ENCODE measurements around the gene TC2N. TPM values are rescaled to one million over a fixed set of nuclear protein-coding genes. Genes with fewer than 3 reads are reported as not detected.

TC2N gene
- total RNA-seq, 1 donor from 2014 or later, result 2.5 TPM

DNA sequence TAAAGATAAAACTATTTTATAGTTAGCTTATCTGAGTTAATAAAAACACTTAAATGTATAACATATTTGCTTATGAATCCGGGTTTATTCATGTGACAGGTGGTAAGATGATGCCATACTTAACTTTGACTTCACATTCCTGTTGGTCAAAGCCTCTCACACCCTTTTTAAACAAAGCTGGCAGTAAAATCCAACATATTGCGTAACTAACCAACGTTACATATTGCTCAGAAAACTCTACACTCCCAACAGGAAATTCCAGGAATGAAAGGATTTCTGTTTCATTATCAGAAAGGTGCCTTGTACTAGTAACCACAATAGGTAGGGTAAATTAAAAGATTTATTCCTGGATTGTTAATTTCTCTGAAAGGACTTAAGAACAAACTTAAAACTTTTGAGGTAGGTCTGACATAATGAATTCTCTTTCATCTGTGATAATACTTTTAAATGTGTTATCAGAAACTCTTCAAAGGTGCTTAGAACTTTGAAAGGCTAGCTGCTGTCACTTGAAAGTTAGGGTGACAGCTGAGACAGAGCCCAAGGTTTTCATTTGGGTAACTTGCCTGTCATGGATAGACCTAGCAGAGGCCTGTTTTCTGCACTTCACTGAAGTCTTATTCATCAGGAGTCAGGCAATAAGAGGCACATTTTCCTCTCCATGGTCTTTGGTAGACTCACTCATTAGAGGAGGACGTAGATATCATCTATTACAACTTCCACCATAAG lies 111.6 kb downstream of the TC2N start:
- no peak for DNase-seq
- H3K9me3 Mint-ChIP-seq (ENCODE audit: unreplicated experiment), result peaks cover 5% of the 10 kb centered on the region
- TF ChIP-seq, protein P1, sequence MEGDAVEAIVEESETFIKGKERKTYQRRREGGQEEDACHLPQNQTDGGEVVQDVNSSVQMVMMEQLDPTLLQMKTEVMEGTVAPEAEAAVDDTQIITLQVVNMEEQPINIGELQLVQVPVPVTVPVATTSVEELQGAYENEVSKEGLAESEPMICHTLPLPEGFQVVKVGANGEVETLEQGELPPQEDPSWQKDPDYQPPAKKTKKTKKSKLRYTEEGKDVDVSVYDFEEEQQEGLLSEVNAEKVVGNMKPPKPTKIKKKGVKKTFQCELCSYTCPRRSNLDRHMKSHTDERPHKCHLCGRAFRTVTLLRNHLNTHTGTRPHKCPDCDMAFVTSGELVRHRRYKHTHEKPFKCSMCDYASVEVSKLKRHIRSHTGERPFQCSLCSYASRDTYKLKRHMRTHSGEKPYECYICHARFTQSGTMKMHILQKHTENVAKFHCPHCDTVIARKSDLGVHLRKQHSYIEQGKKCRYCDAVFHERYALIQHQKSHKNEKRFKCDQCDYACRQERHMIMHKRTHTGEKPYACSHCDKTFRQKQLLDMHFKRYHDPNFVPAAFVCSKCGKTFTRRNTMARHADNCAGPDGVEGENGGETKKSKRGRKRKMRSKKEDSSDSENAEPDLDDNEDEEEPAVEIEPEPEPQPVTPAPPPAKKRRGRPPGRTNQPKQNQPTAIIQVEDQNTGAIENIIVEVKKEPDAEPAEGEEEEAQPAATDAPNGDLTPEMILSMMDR (IDR thresholded peaks at IDR 0.05; ENCODE audit: partially characterized antibody, unreplicated experiment), result no peak
- no peak overlapping the region for H3K27ac Mint-ChIP-seq (ENCODE audit: unreplicated experiment)
- H3K36me3 Mint-ChIP-seq (ENCODE audit: unreplicated experiment), result peaks cover 5% of the 10 kb centered on the region
- no peaks in the 10 kb centered on the region for H3K4me1 Mint-ChIP-seq (ENCODE audit: low read depth, unreplicated experiment)
- H3K27me3 Mint-ChIP-seq (ENCODE audit: unreplicated experiment), result peaks cover 1% of the 10 kb centered on the region
- H3K4me3 Mint-ChIP-seq (ENCODE audit: unreplicated experiment), result no peak overlapping the region

DNA sequence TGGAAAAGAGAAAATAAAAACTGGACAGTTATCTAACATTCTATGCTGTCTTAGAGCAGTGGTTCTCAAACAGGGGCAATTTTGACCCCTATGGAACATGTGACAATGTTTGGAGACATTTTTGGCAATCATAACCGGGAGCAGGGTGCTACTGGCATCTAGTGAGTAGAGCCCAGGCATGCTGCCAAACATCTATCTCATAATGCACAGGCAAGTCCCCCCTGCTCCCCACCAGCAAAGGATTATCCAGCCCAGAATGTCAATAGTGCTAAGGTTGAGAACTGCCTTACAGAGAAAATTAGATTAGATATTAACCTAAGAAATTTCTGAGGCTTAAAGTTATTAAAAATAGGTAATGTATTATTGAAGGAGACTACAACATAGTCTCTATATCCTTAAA lies 112.5 kb downstream of the TC2N start:
- Mint-ChIP-seq H3K27ac (ENCODE audit: unreplicated experiment) (no peak overlapping the region), H3K4me3 (ENCODE audit: unreplicated experiment) (no peak overlapping the region), H3K4me1 (ENCODE audit: low read depth, unreplicated experiment) (no peaks in the 10 kb centered on the region), H3K36me3 (ENCODE audit: unreplicated experiment) (no peaks in the 10 kb centered on the region), H3K9me3 (ENCODE audit: unreplicated experiment) (no peaks in the 10 kb centered on the region), H3K27me3 (ENCODE audit: unreplicated experiment) (peaks cover 1% of the 10 kb centered on the region)
- TF ChIP-seq, protein P1 (IDR thresholded peaks at IDR 0.05; ENCODE audit: partially characterized antibody, unreplicated experiment), result no peak
- DNase-seq, result no peak

DNA sequence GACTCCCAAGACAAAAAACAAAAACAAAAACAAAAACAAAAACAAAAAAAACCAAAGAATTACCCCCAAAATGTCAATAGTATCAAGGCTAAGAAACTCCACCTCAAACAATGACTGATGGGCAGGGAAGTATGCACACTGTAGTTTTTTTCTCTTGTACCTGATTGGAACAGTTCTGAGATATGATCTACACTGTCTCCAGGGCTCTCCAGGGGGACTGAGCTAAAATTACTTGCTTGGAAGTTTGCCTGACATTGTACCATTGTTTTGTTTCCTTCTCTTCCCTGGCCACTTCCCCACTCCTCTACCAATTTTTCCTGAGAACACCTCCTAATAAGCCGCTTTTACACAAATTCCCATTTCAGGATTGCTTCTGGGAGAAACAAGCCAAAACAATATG lies 113.2 kb downstream of the TC2N start:
- H3K9me3 Mint-ChIP-seq (ENCODE audit: unreplicated experiment), result no peaks in the 10 kb centered on the region
- TF ChIP-seq, protein P1 (IDR thresholded peaks at IDR 0.05; ENCODE audit: partially characterized antibody, unreplicated experiment), result no peak
- H3K27ac Mint-ChIP-seq (ENCODE audit: unreplicated experiment), result no peak overlapping the region
- no peak for DNase-seq
- H3K36me3 Mint-ChIP-seq (ENCODE audit: unreplicated experiment), result no peaks in the 10 kb centered on the region
- no peaks in the 10 kb centered on the region for H3K4me1 Mint-ChIP-seq (ENCODE audit: low read depth, unreplicated experiment)
- H3K27me3 Mint-ChIP-seq (ENCODE audit: unreplicated experiment), result no peaks in the 10 kb centered on the region
- H3K4me3 Mint-ChIP-seq (ENCODE audit: unreplicated experiment), result no peak overlapping the region

DNA sequence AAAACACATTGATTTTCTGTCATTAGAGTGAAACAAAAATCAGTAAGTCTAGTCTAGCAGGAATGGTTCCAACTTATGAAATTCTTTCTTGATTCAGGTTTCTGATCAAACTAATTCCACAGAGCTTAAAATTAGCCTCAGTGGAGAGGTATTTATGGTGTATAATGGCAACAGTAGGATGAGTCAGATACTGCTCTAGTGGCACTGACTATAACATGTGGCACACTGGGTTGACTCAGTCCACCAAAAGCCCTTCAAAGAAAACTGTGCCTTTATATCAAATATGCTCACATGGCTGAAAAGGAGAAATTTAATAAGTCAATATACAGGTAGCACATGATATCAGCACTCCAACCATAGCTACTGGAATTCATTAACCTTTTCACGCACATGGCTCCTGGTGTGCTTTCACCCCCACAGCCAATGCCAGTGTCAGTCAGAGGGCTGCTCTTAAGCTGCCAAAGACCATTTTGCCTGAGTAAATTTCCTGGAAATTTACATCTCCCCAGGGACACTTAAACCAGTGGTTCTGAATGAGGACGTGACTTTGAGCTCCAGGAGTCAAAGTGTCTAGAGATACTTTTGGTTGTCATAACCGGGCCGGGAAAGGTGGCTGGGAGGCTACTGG lies 113.7 kb downstream of the TC2N start:
- TF ChIP-seq, protein P1 (IDR thresholded peaks at IDR 0.05; ENCODE audit: partially characterized antibody, unreplicated experiment), result no peak
- H3K36me3 Mint-ChIP-seq (ENCODE audit: unreplicated experiment), result no peaks in the 10 kb centered on the region
- H3K4me3 Mint-ChIP-seq (ENCODE audit: unreplicated experiment), result no peak overlapping the region
- DNase-seq, result no peak
- no peaks in the 10 kb centered on the region for H3K4me1 Mint-ChIP-seq (ENCODE audit: low read depth, unreplicated experiment)
- H3K27me3 Mint-ChIP-seq (ENCODE audit: unreplicated experiment), result no peaks in the 10 kb centered on the region
- H3K27ac Mint-ChIP-seq (ENCODE audit: unreplicated experiment), result no peak overlapping the region
- H3K9me3 Mint-ChIP-seq (ENCODE audit: unreplicated experiment), result no peaks in the 10 kb centered on the region

DNA sequence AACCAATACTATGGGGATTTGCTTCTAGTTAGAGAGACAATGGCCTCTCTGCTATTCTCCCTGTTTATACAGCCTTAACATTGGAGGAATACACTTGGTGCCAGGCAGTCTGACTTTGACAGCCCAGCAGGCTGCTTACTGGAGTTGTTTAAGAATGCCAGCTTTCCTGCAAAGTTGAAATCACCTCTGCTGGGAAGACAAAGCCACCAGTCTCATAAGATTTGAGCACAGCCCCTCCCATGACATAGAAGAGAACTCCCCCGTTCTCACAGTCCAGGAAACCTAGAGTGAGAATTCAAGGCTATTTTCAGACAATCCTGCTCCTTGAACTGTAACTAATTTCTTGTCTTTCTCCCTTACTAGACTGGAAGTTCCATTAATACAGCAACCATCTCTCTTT lies 114.4 kb downstream of the TC2N start:
- Mint-ChIP-seq H3K4me1 (ENCODE audit: low read depth, unreplicated experiment) (no peaks in the 10 kb centered on the region), H3K9me3 (ENCODE audit: unreplicated experiment) (no peaks in the 10 kb centered on the region), H3K4me3 (ENCODE audit: unreplicated experiment) (no peak overlapping the region), H3K27me3 (ENCODE audit: unreplicated experiment) (no peaks in the 10 kb centered on the region), H3K27ac (ENCODE audit: unreplicated experiment) (no peak overlapping the region), H3K36me3 (ENCODE audit: unreplicated experiment) (no peaks in the 10 kb centered on the region)
- no peak for DNase-seq
- TF ChIP-seq, protein P1 (IDR thresholded peaks at IDR 0.05; ENCODE audit: partially characterized antibody, unreplicated experiment), result no peak

All from glutamatergic neuron (in vitro differentiated cells).